HepG2 (cell line): Measurements from ENCODE around the gene SURF2. TPM values are rescaled to one million over a fixed set of nuclear protein-coding genes. Genes with fewer than 3 reads are reported as not detected.

ENCODE experiments used
- ATF7 ChIP-seq, 2 experiments: fragments of 450-650 bp in 1 of 2; sonication (generic) in 1 of 2; formaldehyde crosslinking in 1 of 2; IDR thresholded peaks; 2 replicates each; pipeline versions ENCODE4 v1.4.0 to v1.6.1; 2016 to 2020; ENCODE audit warnings: antibody characterized with exemption in 1 of 2, mild to moderate bottlenecking in 1 of 2, missing genetic modification reagents in 1 of 2
- HOXA9 ChIP-seq: sonication (generic); formaldehyde crosslinking; IDR thresholded peaks from 2 replicates; pipeline ENCODE4 v1.8.1; 2022; ENCODE audit warnings: missing genetic modification reagents, mild to moderate bottlenecking, moderate library complexity, borderline replicate concordance
- NR2C2 ChIP-seq: sonication (generic); formaldehyde crosslinking; IDR thresholded peaks from 2 replicates; pipeline ENCODE4 v1.4.0; 2020; ENCODE audit warnings: missing genetic modification reagents, mild to moderate bottlenecking, moderate library complexity, borderline replicate concordance
- POLR2G ChIP-seq: fragments of 200-400 bp; formaldehyde crosslinking; IDR thresholded peaks from 2 replicates; pipeline ENCODE4 v1.6.1; 2018; ENCODE audit warnings: mild to moderate bottlenecking, low read depth, low read length, moderate library complexity
- SAFB2 ChIP-seq: sonication (generic); formaldehyde crosslinking; IDR thresholded peaks from 2 replicates; pipeline ENCODE4 v1.5.1; 2020; ENCODE audit warnings: missing genetic modification reagents, low read depth, mild to moderate bottlenecking, borderline replicate concordance
- ZNF432 ChIP-seq: sonication (generic); formaldehyde crosslinking; IDR thresholded peaks from 2 replicates; pipeline ENCODE4 v1.5.0; 2020; ENCODE audit warnings: missing genetic modification reagents, mild to moderate bottlenecking, borderline replicate concordance
- ZNF564 ChIP-seq: sonication (generic); formaldehyde crosslinking; IDR thresholded peaks from 2 replicates; pipeline ENCODE4 v1.8.1; 2023; ENCODE audit warnings: mild to moderate bottlenecking, missing genetic modification reagents
- ZNF644 ChIP-seq: IDR thresholded peaks from 2 replicates; pipeline ENCODE4 v1.6.1; 2016; ENCODE audit warnings: low read depth
- ZNF749 ChIP-seq: sonication (generic); formaldehyde crosslinking; IDR thresholded peaks from 2 replicates; pipeline ENCODE4 v1.8.0; 2022; ENCODE audit warnings: mild to moderate bottlenecking, missing genetic modification reagents, moderate library complexity, borderline replicate concordance
- ZNF766 ChIP-seq: sonication (generic); formaldehyde crosslinking; IDR thresholded peaks from 2 replicates; pipeline ENCODE4 v1.5.0; 2020; ENCODE audit warnings: missing genetic modification reagents, borderline replicate concordance
- ZSCAN31 ChIP-seq: sonication (generic); formaldehyde crosslinking; IDR thresholded peaks from 2 replicates; pipeline ENCODE4 v1.5.0; 2020; ENCODE audit warnings: low read depth, mild to moderate bottlenecking, missing genetic modification reagents
- polyA plus RNA-seq, 8 experiments: library from polyadenylated mRNA; depleted of rRNA in 3 of 8; stranded (reverse) in 7 of 8; unstranded in 1 of 8; fragments of >200 nt; fragmentation: Illumina TruSeq in 4 of 8; extraction: Trizol in 4 of 8; gene quantifications; 2 replicates each; pipeline versions ENCODE4 v1.2.1 to v1.2.3, GENCODE V29; 2011 to 2016; ENCODE audit warnings: low read depth in 4 of 8, missing spikeins in 1 of 8, mixed read lengths in 1 of 8; ENCODE audit not compliant: insufficient read depth in 1 of 8
- total RNA-seq, 5 experiments: library from RNA; depleted of rRNA; stranded (reverse); fragments of >200 nt; fragmentation: Illumina TruSeq; extraction: Trizol; gene quantifications; 2 replicates each; pipeline ENCODE4 v1.2.3, GENCODE V29; 2016; ENCODE audit warnings: low read depth in 1 of 5
- TF ChIP-seq, protein P1 (sequence below): sonication (generic); formaldehyde crosslinking; IDR thresholded peaks from 2 replicates; pipeline ENCODE4 v1.5.0; 2020; ENCODE audit warnings: mild to moderate bottlenecking, missing genetic modification reagents, borderline replicate concordance
- TF ChIP-seq, protein P2 (sequence below): sonication (generic); formaldehyde crosslinking; IDR thresholded peaks from 2 replicates; pipeline ENCODE4 v1.4.0; 2020; ENCODE audit warnings: mild to moderate bottlenecking, missing genetic modification reagents
- TF ChIP-seq, protein P3 (sequence below): sonication (generic); formaldehyde crosslinking; IDR thresholded peaks from 2 replicates; pipeline ENCODE4 v1.8.0; 2022; ENCODE audit warnings: low read depth, missing genetic modification reagents
- TF ChIP-seq, protein P4 (sequence below): sonication (generic); formaldehyde crosslinking; IDR thresholded peaks from 2 replicates; pipeline ENCODE4 v1.9.0; 2021; ENCODE audit warnings: mild to moderate bottlenecking, missing genetic modification reagents

The SURF2 gene
- total and polyA plus RNA-seq, 2 of the 13 experiments (the other 11 are each of a cell fraction or from before 2014, with no cell fraction given) = 6.3 to 13.6 TPM

DNA sequence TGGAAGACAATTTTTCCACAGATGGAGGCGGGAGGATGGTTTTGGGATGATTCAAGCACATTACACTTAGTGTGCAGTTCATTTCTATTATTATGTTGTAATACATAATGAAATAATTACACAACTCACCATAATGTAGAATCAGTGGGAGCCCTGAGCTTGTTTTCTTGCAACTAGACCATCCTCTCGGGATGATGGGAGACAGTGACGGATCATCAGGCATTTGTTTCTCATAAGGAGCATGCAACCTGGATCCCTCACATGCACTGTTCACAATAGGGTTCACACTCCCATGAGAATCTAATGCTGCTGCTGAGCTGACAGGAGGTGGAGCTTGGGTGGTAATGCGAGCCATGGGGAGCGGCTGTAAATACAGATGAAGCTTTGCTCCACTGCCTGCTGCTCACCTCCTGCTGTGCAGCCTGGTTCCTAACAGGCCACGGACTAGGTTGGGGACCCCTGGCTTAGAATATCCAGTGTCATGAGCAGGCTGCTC is 21.4 kb downstream of the SURF2 start (continued):
- TF ChIP-seq, protein P1, sequence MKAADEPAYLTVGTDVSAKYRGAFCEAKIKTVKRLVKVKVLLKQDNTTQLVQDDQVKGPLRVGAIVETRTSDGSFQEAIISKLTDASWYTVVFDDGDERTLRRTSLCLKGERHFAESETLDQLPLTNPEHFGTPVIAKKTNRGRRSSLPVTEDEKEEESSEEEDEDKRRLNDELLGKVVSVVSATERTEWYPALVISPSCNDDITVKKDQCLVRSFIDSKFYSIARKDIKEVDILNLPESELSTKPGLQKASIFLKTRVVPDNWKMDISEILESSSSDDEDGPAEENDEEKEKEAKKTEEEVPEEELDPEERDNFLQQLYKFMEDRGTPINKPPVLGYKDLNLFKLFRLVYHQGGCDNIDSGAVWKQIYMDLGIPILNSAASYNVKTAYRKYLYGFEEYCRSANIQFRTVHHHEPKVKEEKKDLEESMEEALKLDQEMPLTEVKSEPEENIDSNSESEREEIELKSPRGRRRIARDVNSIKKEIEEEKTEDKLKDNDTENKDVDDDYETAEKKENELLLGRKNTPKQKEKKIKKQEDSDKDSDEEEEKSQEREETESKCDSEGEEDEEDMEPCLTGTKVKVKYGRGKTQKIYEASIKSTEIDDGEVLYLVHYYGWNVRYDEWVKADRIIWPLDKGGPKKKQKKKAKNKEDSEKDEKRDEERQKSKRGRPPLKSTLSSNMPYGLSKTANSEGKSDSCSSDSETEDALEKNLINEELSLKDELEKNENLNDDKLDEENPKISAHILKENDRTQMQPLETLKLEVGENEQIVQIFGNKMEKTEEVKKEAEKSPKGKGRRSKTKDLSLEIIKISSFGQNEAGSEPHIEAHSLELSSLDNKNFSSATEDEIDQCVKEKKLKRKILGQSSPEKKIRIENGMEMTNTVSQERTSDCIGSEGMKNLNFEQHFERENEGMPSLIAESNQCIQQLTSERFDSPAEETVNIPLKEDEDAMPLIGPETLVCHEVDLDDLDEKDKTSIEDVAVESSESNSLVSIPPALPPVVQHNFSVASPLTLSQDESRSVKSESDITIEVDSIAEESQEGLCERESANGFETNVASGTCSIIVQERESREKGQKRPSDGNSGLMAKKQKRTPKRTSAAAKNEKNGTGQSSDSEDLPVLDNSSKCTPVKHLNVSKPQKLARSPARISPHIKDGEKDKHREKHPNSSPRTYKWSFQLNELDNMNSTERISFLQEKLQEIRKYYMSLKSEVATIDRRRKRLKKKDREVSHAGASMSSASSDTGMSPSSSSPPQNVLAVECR (CRISPR knock-in tag) = no peak
- TF ChIP-seq ZNF644 (no peak), SAFB2 (CRISPR knock-in tag) (no peak), ZSCAN31 (no peak), ZNF749 (CRISPR knock-in tag) (no peak), NR2C2 (CRISPR knock-in tag) (no peak), POLR2G (no peak), HOXA9 (no peak), ZNF564 (CRISPR knock-in tag) (no peak), ZNF766 (CRISPR knock-in tag) (no peak), ZNF432 (CRISPR knock-in tag) (no peak), ATF7 (IDR thresholded peaks at IDR 0.05) (no peak), ATF7 (CRISPR knock-in tag; IDR thresholded peaks at IDR 0.05) (no peak)
- TF ChIP-seq, protein P2, sequence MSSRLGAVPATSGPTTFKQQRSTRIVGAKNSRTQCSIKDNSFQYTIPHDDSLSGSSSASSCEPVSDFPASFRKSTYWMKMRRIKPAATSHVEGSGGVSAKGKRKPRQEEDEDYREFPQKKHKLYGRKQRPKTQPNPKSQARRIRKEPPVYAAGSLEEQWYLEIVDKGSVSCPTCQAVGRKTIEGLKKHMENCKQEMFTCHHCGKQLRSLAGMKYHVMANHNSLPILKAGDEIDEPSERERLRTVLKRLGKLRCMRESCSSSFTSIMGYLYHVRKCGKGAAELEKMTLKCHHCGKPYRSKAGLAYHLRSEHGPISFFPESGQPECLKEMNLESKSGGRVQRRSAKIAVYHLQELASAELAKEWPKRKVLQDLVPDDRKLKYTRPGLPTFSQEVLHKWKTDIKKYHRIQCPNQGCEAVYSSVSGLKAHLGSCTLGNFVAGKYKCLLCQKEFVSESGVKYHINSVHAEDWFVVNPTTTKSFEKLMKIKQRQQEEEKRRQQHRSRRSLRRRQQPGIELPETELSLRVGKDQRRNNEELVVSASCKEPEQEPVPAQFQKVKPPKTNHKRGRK (CRISPR knock-in tag) = no peak
- TF ChIP-seq, protein P3, sequence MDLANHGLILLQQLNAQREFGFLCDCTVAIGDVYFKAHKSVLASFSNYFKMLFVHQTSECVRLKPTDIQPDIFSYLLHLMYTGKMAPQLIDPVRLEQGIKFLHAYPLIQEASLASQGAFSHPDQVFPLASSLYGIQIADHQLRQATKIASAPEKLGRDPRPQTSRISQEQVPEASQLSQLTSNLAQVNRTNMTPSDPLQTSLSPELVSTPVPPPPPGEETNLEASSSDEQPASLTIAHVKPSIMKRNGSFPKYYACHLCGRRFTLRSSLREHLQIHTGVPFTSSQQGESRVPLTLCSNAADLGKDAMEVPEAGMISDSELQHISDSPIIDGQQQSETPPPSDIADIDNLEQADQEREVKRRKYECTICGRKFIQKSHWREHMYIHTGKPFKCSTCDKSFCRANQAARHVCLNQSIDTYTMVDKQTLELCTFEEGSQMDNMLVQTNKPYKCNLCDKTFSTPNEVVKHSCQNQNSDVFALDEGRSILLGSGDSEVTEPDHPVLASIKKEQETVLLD (CRISPR knock-in tag) = no peak
- TF ChIP-seq, protein P4, sequence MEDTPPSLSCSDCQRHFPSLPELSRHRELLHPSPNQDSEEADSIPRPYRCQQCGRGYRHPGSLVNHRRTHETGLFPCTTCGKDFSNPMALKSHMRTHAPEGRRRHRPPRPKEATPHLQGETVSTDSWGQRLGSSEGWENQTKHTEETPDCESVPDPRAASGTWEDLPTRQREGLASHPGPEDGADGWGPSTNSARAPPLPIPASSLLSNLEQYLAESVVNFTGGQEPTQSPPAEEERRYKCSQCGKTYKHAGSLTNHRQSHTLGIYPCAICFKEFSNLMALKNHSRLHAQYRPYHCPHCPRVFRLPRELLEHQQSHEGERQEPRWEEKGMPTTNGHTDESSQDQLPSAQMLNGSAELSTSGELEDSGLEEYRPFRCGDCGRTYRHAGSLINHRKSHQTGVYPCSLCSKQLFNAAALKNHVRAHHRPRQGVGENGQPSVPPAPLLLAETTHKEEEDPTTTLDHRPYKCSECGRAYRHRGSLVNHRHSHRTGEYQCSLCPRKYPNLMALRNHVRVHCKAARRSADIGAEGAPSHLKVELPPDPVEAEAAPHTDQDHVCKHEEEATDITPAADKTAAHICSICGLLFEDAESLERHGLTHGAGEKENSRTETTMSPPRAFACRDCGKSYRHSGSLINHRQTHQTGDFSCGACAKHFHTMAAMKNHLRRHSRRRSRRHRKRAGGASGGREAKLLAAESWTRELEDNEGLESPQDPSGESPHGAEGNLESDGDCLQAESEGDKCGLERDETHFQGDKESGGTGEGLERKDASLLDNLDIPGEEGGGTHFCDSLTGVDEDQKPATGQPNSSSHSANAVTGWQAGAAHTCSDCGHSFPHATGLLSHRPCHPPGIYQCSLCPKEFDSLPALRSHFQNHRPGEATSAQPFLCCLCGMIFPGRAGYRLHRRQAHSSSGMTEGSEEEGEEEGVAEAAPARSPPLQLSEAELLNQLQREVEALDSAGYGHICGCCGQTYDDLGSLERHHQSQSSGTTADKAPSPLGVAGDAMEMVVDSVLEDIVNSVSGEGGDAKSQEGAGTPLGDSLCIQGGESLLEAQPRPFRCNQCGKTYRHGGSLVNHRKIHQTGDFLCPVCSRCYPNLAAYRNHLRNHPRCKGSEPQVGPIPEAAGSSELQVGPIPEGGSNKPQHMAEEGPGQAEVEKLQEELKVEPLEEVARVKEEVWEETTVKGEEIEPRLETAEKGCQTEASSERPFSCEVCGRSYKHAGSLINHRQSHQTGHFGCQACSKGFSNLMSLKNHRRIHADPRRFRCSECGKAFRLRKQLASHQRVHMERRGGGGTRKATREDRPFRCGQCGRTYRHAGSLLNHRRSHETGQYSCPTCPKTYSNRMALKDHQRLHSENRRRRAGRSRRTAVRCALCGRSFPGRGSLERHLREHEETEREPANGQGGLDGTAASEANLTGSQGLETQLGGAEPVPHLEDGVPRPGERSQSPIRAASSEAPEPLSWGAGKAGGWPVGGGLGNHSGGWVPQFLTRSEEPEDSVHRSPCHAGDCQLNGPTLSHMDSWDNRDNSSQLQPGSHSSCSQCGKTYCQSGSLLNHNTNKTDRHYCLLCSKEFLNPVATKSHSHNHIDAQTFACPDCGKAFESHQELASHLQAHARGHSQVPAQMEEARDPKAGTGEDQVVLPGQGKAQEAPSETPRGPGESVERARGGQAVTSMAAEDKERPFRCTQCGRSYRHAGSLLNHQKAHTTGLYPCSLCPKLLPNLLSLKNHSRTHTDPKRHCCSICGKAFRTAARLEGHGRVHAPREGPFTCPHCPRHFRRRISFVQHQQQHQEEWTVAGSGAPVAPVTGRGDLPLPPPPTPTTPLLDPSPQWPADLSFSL (CRISPR knock-in tag) = no peak
